Heart right ventricle (tissue), 16 donors: Measurements from ENCODE around the gene LCE2A. TPM values are rescaled to one million over a fixed set of nuclear protein-coding genes. Genes with fewer than 3 reads are reported as not detected.
"Not testable (repeated sequence)": the region's sequence is repeated elsewhere in the genome, so short reads cannot be mapped to it uniquely, and the experiment has no call there.

Experiments
- ATAC-seq, 8 donors: fragments of 200-7000 bp; cut with Tn5 transposase; one replicate each; pipeline ENCODE4 v1.9.1; 2020; ENCODE audit warnings: mild to moderate bottlenecking in 8 of 8, moderate library complexity in 8 of 8, moderate number of reproducible peaks in 1 of 8
- DNase-seq, 2 donors: peaks; one replicate each; pipeline ENCODE4 v3.0.0-alpha.2; 2020
- H3K27ac ChIP-seq, 10 donors: fragments of 200-600 bp; sonication (generic) in 2 of 10; one replicate each; pipeline versions ENCODE4 v1.5.0 to v1.8.0; 2020 to 2022; ENCODE audit warnings: mild to moderate bottlenecking in 3 of 10
- H3K27me3 ChIP-seq, 7 donors: fragments of 200-600 bp; one replicate each; pipeline ENCODE4 v1.8.0; 2021 to 2022; ENCODE audit warnings: mild to moderate bottlenecking in 2 of 7
- H3K36me3 ChIP-seq, 9 donors: fragments of 200-600 bp; sonication (generic) in 1 of 9; one replicate each; pipeline versions ENCODE4 v1.5.0 to v1.8.0; 2020 to 2022; ENCODE audit warnings: mild to moderate bottlenecking in 2 of 9
- H3K4me1 ChIP-seq, 9 donors: fragments of 200-600 bp; sonication (generic) in 1 of 9; one replicate each; pipeline versions ENCODE4 v1.5.0 to v1.8.0; 2020 to 2022; ENCODE audit warnings: mild to moderate bottlenecking in 4 of 9
- H3K4me3 ChIP-seq, 10 donors: fragments of 200-600 bp; sonication (generic) in 2 of 10; one replicate each; pipeline versions ENCODE4 v1.5.0 to v1.8.0; 2020 to 2022; ENCODE audit warnings: mild to moderate bottlenecking in 7 of 10, moderate library complexity in 2 of 10
- H3K9me3 ChIP-seq, 11 donors: fragments of 200-600 bp in 10 of 11; sonication (generic) in 2 of 11; one replicate each; pipeline versions ENCODE4 v1.5.0 to v1.8.0; 2013 to 2022; ENCODE audit warnings: mild to moderate bottlenecking in 2 of 11, control low read depth in 1 of 11, moderate library complexity in 1 of 11
- CTCF ChIP-seq, 9 donors: fragments of 200-600 bp; sonication (generic) in 2 of 9; IDR thresholded peaks; one replicate each; pipeline versions ENCODE4 v1.5.0 to v1.8.0; 2021 to 2022; ENCODE audit warnings: antibody characterized with exemption in 9 of 9, mild to moderate bottlenecking in 5 of 9, moderate library complexity in 1 of 9
- WGBS, 2 donors: extraction: QIAGEN DNeasy Blood & Tissue Kit; methylation state at CpG; one replicate each; pipeline ENCODE4 v1.1.7; 2013; ENCODE audit warnings: inconsistent platforms in 1 of 2; 5-methylcytosine and 5-hydroxymethylcytosine counted together
- intact Hi-C, 10 donors: fragments of 100-400 bp; cut with DNase I; formaldehyde crosslinking; loops; one replicate each; pipeline versions ENCODE4 v1.11.1 to v1.14.2; 2022
- polyA plus RNA-seq, 2 donors: library from polyadenylated mRNA; stranded (reverse); fragments of 200-250 nt; gene quantifications; one replicate each; pipeline ENCODE4 v1.2.3, GENCODE V29; 2013
- total RNA-seq, 10 donors: library from RNA; stranded (reverse); fragmentation: NEBNext Ultra II Directional in 3 of 10; extraction: Animal tissue kit (Norgen Biotek cat#: 25700) in 3 of 10; gene quantifications; one replicate each; pipeline versions ENCODE4 v1.2.1 to v1.2.4, GENCODE V29; 2021 to 2023
- donor health status: Arrhythmogenic right ventricular cardiomyopathy.
- donor health status: ischemic (EF 13 %, LVEDD 7.1; RV severe dilation, severe dysfunction).
- donor health status: healthy with polysubstance abuse.
- donor health status: DM: no; HTN: yes; CAD: no.
- donor health status: DM: no; HTN: no; CAD: no.
- donor health status: ischemic (EF 25% LVEDD 6.9; RV normal size, moderate dysfunction).
- donor health status: ischemic (EF 25% LVEDD 5.7; RV mildly dilated, moderate dysfunction).
- donor health status: healthy.
- donor health status: DM: yes; HTN: yes; CAD: no.
- donor health status: Ischemic cardiomyopathy.
- donor health status: ischemic (EF 35%, LVEDD 5.7; RV mildly dilated, moderate dysfunction).
- donor health status: nonischemic (EF 11% LVEDD 7.7; RV severe dilation, severe dysfunction).
- donor health status: DM: yes; HTN: yes; CAD: no.
- donor health status: PGD.
- donor health status: ischemic (EF 29% LVEDD 5.4; RV normal size, mild dysfunction).
- donor health status: nonischemic (EF 23%, LVEDD 6.1; RV moderate dilation, normal function).

LCE2A gene
- total and polyA plus RNA-seq, 12 donors: not detected

- no peak for TF ChIP-seq CTCF (IDR thresholded peaks at IDR 0.05)
- Histone ChIP-seq H3K9me3 (no peaks in the 10 kb centered on the region), H3K27ac (no peak overlapping the region), H3K27me3 (peaks cover 0 to 21% (median 6%) of the 10 kb centered on the region in 7 donors), H3K4me3 (no peak overlapping the region), H3K36me3 (no peaks in the 10 kb centered on the region), H3K4me1 (no peaks in the 10 kb centered on the region)
- intact Hi-C loops: loop anchor here in 1 of 10 donors (10.0 kb wide), 1 partner anchor 566 kb away; no protein-coding TSS in a partner anchor
- DNase-seq (no peak), ATAC-seq (no peak)
- WGBS, 2 donors: 90 to 91% methylated on average over 3 of the region's 3 CpGs
Observed at GRCh38 chr1:152658649-152659048, 39.5 kb upstream of the LCE2A start.

- H3K9me3 ChIP-seq: peaks cover 0 to 5% (median 0%) of the 10 kb centered on the region in 11 donors
- H3K27ac ChIP-seq: no peak within 1 kb of the TSS
- no peaks in the 10 kb centered on the region for H3K4me1 ChIP-seq
- DNase-seq (no peak), ATAC-seq (no peak)
- H3K4me3 ChIP-seq: no peak within 1 kb of the TSS
- TF ChIP-seq CTCF (IDR thresholded peaks at IDR 0.05): no peak
- WGBS, 2 donors: 57 to 60% methylated on average over 3 of the region's 3 CpGs
- H3K27me3 ChIP-seq: peaks cover 0 to 29% (median 4%) of the 10 kb centered on the region in 7 donors
- no peaks in the 10 kb centered on the region for H3K36me3 ChIP-seq
- intact Hi-C loops: no loop called here
Observed at GRCh38 chr1:152663098-152663497, 35.0 kb upstream of the LCE2A start, which contains the start of gene LCE2D. Gene LCE2D, plus strand, starts transcription at chr1:152663380. Its CDS starts 726 bp downstream, at chr1:152664106.

GRCh38 chr1:152666171-152666570 lies 32.0 kb upstream of the LCE2A start:
- H3K4me1 ChIP-seq, H3K4me3 ChIP-seq, DNase-seq, H3K27ac ChIP-seq, H3K9me3 ChIP-seq, intact Hi-C loops, H3K36me3 ChIP-seq, ATAC-seq: not testable (repeated sequence)
- H3K27me3 ChIP-seq: peaks cover 0 to 29% (median 4%) of the 10 kb centered on the region in 7 donors
- 86 to 88% methylated on average over 1 of the region's 1 CpG for WGBS, 2 donors

- no peaks in the 10 kb centered on the region for H3K36me3 ChIP-seq
- ATAC-seq (no peak), DNase-seq (no peak)
- H3K27me3 ChIP-seq: peaks cover 0 to 21% (median 3%) of the 10 kb centered on the region in 7 donors
- no peaks in the 10 kb centered on the region for H3K4me1 ChIP-seq
- H3K27ac ChIP-seq: no peak overlapping the region
- 81 to 83% methylated on average over 5 of the region's 5 CpGs for WGBS, 2 donors
- no peak for TF ChIP-seq CTCF (IDR thresholded peaks at IDR 0.05)
- peaks cover 0 to 5% (median 0%) of the 10 kb centered on the region in 11 donors for H3K9me3 ChIP-seq
- intact Hi-C loops: no loop called here
- no peak overlapping the region for H3K4me3 ChIP-seq
Observed at GRCh38 chr1:152667648-152668047, 30.5 kb upstream of the LCE2A start.

GRCh38 chr1:152673016-152673415 lies 25.1 kb upstream of the LCE2A start:
- Histone ChIP-seq H3K27me3 (peaks cover 0 to 3% (median 0%) of the 10 kb centered on the region in 7 donors), H3K36me3 (no peaks in the 10 kb centered on the region), H3K4me3 (no peak overlapping the region), H3K27ac (no peak overlapping the region), H3K9me3 (no peaks in the 10 kb centered on the region), H3K4me1 (no peaks in the 10 kb centered on the region)
- 41 to 45% methylated on average over 2 of the region's 2 CpGs for WGBS, 2 donors
- no peak for TF ChIP-seq CTCF (IDR thresholded peaks at IDR 0.05)
- no peak for ATAC-seq
- intact Hi-C loops: no loop called here
- no peak for DNase-seq

GRCh38 chr1:152674983-152675382 lies 23.2 kb upstream of the LCE2A start, which contains the start of gene LCE2C:
Gene LCE2C, plus strand, starts transcription at chr1:152675279. Its CDS starts 737 bp downstream, at chr1:152676016.
- H3K9me3 ChIP-seq, H3K4me1 ChIP-seq, intact Hi-C loops, H3K36me3 ChIP-seq, H3K27ac ChIP-seq, ATAC-seq, DNase-seq, H3K4me3 ChIP-seq: not testable (repeated sequence)
- peaks cover 0 to 10% (median 3%) of the 10 kb centered on the region in 7 donors for H3K27me3 ChIP-seq
- 64 to 70% methylated on average over 2 to 3 of the region's 3 CpGs for WGBS, 2 donors
